ENCODE data around the gene LGALS3. TPM values are rescaled to one million over a fixed set of nuclear protein-coding genes. Genes with fewer than 3 reads are reported as not detected.

The LGALS3 gene
- total RNA-seq, 1 donor from 2014 or later: 90.8 TPM

- H3K4me1 Mint-ChIP-seq (ENCODE audit: unreplicated experiment): peaks cover 13% of the 10 kb centered on the region
- H3K4me3 Mint-ChIP-seq (ENCODE audit: unreplicated experiment): no peak overlapping the region
- peak overlapping the region; percentile 17 for H3K27ac Mint-ChIP-seq (ENCODE audit: unreplicated experiment)
- H3K9me3 Mint-ChIP-seq (ENCODE audit: unreplicated experiment): no peaks in the 10 kb centered on the region
- no peaks in the 10 kb centered on the region for H3K27me3 Mint-ChIP-seq (ENCODE audit: unreplicated experiment)
- no peak for DNase-seq (ENCODE audit: extremely low spot score, unreplicated experiment)
- TF ChIP-seq CTCF (IDR thresholded peaks at IDR 0.05): no peak
- H3K36me3 Mint-ChIP-seq (ENCODE audit: unreplicated experiment): peaks cover 7% of the 10 kb centered on the region
Observed at GRCh38 chr14:55151601-55152000, 22.5 kb downstream of the LGALS3 start.

DNA sequence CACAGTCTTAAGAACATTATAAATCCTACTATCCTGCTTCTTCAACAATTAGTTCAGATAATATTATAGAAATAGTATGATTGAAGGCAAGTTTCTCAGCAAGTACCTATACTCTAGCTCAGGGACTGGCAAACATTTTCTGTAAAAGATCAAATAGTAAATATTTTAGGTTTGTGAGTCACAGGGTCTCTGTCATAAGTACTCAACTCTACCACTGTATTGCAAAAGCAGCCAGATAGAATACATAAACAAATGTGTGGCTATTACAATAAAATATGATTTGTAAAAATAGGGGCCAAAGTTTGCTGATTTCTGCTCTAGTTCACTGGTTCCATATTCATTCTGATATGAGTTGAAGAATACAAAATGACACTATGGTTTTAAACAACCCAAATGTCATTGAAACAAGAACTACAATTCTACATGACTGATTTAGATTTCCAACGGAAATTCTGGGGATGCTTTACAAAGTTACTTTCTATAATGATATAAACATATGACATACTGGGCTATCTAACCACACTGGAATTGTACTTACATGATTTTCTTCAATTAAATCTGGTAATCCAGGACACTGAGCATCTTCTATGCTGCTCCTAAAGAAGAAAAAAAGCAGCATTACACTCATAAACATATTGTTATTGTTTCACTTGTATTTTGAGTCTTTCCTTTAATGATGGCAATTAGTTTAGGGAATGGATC is 23.2 kb downstream of the LGALS3 start:
- Mint-ChIP-seq H3K4me3 (ENCODE audit: unreplicated experiment) (no peak overlapping the region), H3K27ac (ENCODE audit: unreplicated experiment) (peak overlapping the region; percentile 17), H3K27me3 (ENCODE audit: unreplicated experiment) (no peaks in the 10 kb centered on the region), H3K9me3 (ENCODE audit: unreplicated experiment) (no peaks in the 10 kb centered on the region), H3K36me3 (ENCODE audit: unreplicated experiment) (peaks cover 5% of the 10 kb centered on the region), H3K4me1 (ENCODE audit: unreplicated experiment) (peaks cover 15% of the 10 kb centered on the region)
- no peak for DNase-seq (ENCODE audit: extremely low spot score, unreplicated experiment)
- TF ChIP-seq CTCF (IDR thresholded peaks at IDR 0.05): no peak

- no peaks in the 10 kb centered on the region for H3K27me3 Mint-ChIP-seq (ENCODE audit: unreplicated experiment)
- H3K36me3 Mint-ChIP-seq (ENCODE audit: unreplicated experiment): peaks cover 2% of the 10 kb centered on the region
- H3K4me1 Mint-ChIP-seq (ENCODE audit: unreplicated experiment): peaks cover 18% of the 10 kb centered on the region
- no peak for TF ChIP-seq CTCF (IDR thresholded peaks at IDR 0.05)
- no peak overlapping the region for H3K4me3 Mint-ChIP-seq (ENCODE audit: unreplicated experiment)
- no peaks in the 10 kb centered on the region for H3K9me3 Mint-ChIP-seq (ENCODE audit: unreplicated experiment)
- DNase-seq (ENCODE audit: extremely low spot score, unreplicated experiment): no peak
- no peak overlapping the region for H3K27ac Mint-ChIP-seq (ENCODE audit: unreplicated experiment)
Observed at GRCh38 chr14:55153951-55154350, 24.9 kb downstream of the LGALS3 start.

DNA sequence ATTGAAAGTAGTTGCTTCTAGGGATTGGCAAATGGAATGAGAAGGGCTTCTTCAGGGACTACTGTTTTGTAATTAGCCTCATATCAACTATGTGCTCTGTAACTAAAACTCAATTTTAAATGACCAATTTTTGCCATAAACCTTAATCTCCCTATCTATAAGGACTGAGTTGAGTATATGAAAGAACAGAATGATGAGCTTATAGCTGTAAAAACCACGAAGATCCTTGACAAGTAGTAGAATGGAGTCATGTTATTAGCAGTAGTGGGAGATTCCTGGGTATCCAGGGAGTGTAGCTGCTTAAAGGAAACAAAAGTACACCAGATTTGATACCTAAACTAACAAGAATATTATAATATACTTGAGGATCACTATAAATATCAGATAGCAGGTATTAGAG is 28.0 kb downstream of the LGALS3 start:
- TF ChIP-seq CTCF (IDR thresholded peaks at IDR 0.05): no peak

DNA sequence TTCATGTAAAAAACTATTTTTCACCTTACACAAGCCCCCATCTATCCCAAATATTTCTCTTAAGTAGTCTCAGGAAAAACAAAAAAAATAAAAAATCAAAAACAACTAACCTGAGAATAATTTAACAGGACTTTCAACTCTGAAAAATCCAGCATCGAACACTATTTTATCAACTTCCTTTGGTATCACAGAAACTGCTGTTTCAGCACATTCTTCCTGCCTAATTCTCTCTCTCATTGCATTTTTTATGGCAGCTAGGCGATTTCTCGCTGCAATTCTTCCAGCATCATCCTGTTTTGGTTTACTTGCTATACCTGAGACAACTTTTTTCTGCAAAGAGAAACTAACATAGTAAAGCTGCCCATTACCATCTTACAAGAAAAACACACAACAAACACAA is 29.4 kb downstream of the LGALS3 start:
- H3K4me3 Mint-ChIP-seq (ENCODE audit: unreplicated experiment): no peak overlapping the region
- H3K36me3 Mint-ChIP-seq (ENCODE audit: unreplicated experiment): peaks cover 2% of the 10 kb centered on the region
- no peak overlapping the region for H3K27ac Mint-ChIP-seq (ENCODE audit: unreplicated experiment)
- no peaks in the 10 kb centered on the region for H3K27me3 Mint-ChIP-seq (ENCODE audit: unreplicated experiment)
- peaks cover 7% of the 10 kb centered on the region for H3K4me1 Mint-ChIP-seq (ENCODE audit: unreplicated experiment)
- H3K9me3 Mint-ChIP-seq (ENCODE audit: unreplicated experiment): no peaks in the 10 kb centered on the region
- no peak for DNase-seq (ENCODE audit: extremely low spot score, unreplicated experiment)
- TF ChIP-seq CTCF (IDR thresholded peaks at IDR 0.05): no peak

More for the DNA sequence above, 28.0 kb downstream of the LGALS3 start:
- Mint-ChIP-seq H3K36me3 (ENCODE audit: unreplicated experiment) (peaks cover 2% of the 10 kb centered on the region), H3K4me3 (ENCODE audit: unreplicated experiment) (no peak overlapping the region), H3K9me3 (ENCODE audit: unreplicated experiment) (no peaks in the 10 kb centered on the region), H3K27me3 (ENCODE audit: unreplicated experiment) (no peaks in the 10 kb centered on the region), H3K27ac (ENCODE audit: unreplicated experiment) (peak overlapping the region; percentile 17), H3K4me1 (ENCODE audit: unreplicated experiment) (peaks cover 8% of the 10 kb centered on the region)
- DNase-seq (ENCODE audit: extremely low spot score, unreplicated experiment): no peak
